Measurements from ENCODE around the gene KDM2A.

The KDM2A gene

GRCh38 chr11:67288452-67289225, 169.6 kb downstream of the KDM2A start (continued):
- TF ChIP-seq REST (tag by site-specific recombination; IDR thresholded peaks at IDR 0.05), result 0 out of 2 replicates have a peak, but pooled peaks have one; percentile 41
- TF ChIP-seq ZNF169 (tag by site-specific recombination; IDR thresholded peaks at IDR 0.05), result no peak
- TF ChIP-seq ZNF24 (tag by site-specific recombination; IDR thresholded peaks at IDR 0.05), result no peak
- 0 out of 2 replicates have a peak, but pooled peaks have one; percentile 28 for TF ChIP-seq ZNF660 (tag by site-specific recombination; IDR thresholded peaks at IDR 0.05)
- peak; percentile 74 for TF ChIP-seq ZNF341 (tag by site-specific recombination; IDR thresholded peaks at IDR 0.05; ENCODE audit: low read depth)
- peak; percentile 96 for TF ChIP-seq ZNF335 (tag by site-specific recombination; conservative IDR thresholded peaks at IDR 0.05)
- TF ChIP-seq ZEB2 (tag by site-specific recombination; IDR thresholded peaks at IDR 0.05), result peak; percentile 93
- TF ChIP-seq ZBTB48 (tag by site-specific recombination; IDR thresholded peaks at IDR 0.05), result peak; percentile 45; the same call in 1 of the 2 replicates
- peak; percentile 26; the same call in 1 of the 2 replicates for TF ChIP-seq ZNF76 (tag by site-specific recombination; IDR thresholded peaks at IDR 0.05; ENCODE audit: borderline replicate concordance, low read depth)
- peak; percentile 47; the same call in 1 of the 2 replicates for TF ChIP-seq ZNF394 (tag by site-specific recombination; IDR thresholded peaks at IDR 0.05; ENCODE audit: borderline replicate concordance)
- peak; percentile 73 for TF ChIP-seq ZBTB17 (tag by site-specific recombination; IDR thresholded peaks at IDR 0.05)
- no peak for TF ChIP-seq ZNF837 (tag by site-specific recombination; IDR thresholded peaks at IDR 0.05)
- TF ChIP-seq KLF17 (tag by site-specific recombination; IDR thresholded peaks at IDR 0.05), result peak; percentile 38; the same call in 1 of the 2 replicates
- peak; percentile 74 for TF ChIP-seq ZBTB10 (tag by site-specific recombination; IDR thresholded peaks at IDR 0.05)
- no peak for TF ChIP-seq ZFP41 (tag by site-specific recombination; IDR thresholded peaks at IDR 0.05; ENCODE audit: borderline replicate concordance)
- TF ChIP-seq ZNF391 (tag by site-specific recombination; IDR thresholded peaks at IDR 0.05; ENCODE audit: borderline replicate concordance, low read depth), result no peak; the same call in 1 of the 2 replicates
- TF ChIP-seq ZNF639 (tag by site-specific recombination; IDR thresholded peaks at IDR 0.05), result 0 out of 2 replicates have a peak, but pooled peaks have one; percentile 15
- peak; percentile 90 for TF ChIP-seq GLIS2 (tag by site-specific recombination; IDR thresholded peaks at IDR 0.05)
- 0 out of 2 replicates have a peak, but pooled peaks have one; percentile 24 for TF ChIP-seq ZSCAN30 (tag by site-specific recombination; IDR thresholded peaks at IDR 0.05)
- peak; percentile 75 for TF ChIP-seq SP7 (tag by site-specific recombination; IDR thresholded peaks at IDR 0.05)
- TF ChIP-seq ZNF501 (tag by site-specific recombination; IDR thresholded peaks at IDR 0.05), result peak; percentile 62; the same call in 1 of the 2 replicates
- TF ChIP-seq ZFP3 (tag by site-specific recombination; IDR thresholded peaks at IDR 0.05; ENCODE audit: low read depth), result peak; percentile 60; the same call in 1 of the 2 replicates
- TF ChIP-seq ZBTB21 (tag by site-specific recombination; IDR thresholded peaks at IDR 0.05), result no peak
- no peak for TF ChIP-seq ATF2 (tag by site-specific recombination; IDR thresholded peaks at IDR 0.05; ENCODE audit: low read depth)
- TF ChIP-seq EGR2 (tag by site-specific recombination; IDR thresholded peaks at IDR 0.05; ENCODE audit: low read depth), result 0 out of 2 replicates have a peak, but pooled peaks have one; percentile 8
- peak; percentile 95 for TF ChIP-seq ZBTB20 (tag by site-specific recombination; IDR thresholded peaks at IDR 0.05)
